Measurements from ENCODE around the gene MEF2D.

The MEF2D gene

DNA sequence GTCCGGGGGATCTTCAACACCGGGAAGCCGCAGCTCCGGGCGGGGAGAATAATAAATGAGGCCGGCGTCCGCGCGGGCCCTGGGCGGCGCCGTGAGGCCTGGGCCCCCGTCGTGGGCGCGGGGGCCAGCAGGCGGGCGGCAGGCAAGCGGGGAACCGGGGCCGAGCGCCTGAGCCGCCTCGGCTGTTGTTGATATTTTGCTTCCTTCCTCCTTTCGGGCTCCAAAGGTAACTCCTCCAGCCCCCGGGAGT is at the start of gene MEF2D:
Gene MEF2D (minus strand): TSS at position 233 of the 250 bp plus-strand sequence. CDS start 17,483 bp downstream, outside the sequence.
- TF ChIP-seq CTCF (IDR thresholded peaks at IDR 0.05; ENCODE audit: insufficient read depth, missing control alignments) = no peak
- DNase-seq (ENCODE audit: insufficient read length, low spot score) = no peak
- no peak for FAIRE-seq

GRCh38 chr1:156550346-156550745 is 49.8 kb upstream of the MEF2D start:
- no peak for TF ChIP-seq CTCF (IDR thresholded peaks at IDR 0.05; ENCODE audit: insufficient read depth, missing control alignments)
- DNase-seq (ENCODE audit: insufficient read length, low spot score) (no peak), FAIRE-seq (no peak)

- no peak for TF ChIP-seq CTCF (IDR thresholded peaks at IDR 0.05; ENCODE audit: insufficient read depth, missing control alignments)
- DNase-seq (ENCODE audit: insufficient read length, low spot score) = no peak
- no peak for FAIRE-seq
Observed at GRCh38 chr1:156549831-156550230, 49.3 kb upstream of the MEF2D start.

- FAIRE-seq = no peak
- no peak for DNase-seq (ENCODE audit: insufficient read length, low spot score)
- TF ChIP-seq CTCF (IDR thresholded peaks at IDR 0.05; ENCODE audit: insufficient read depth, missing control alignments) = no peak
Observed at GRCh38 chr1:156549390-156549789, 48.8 kb upstream of the MEF2D start.

DNA sequence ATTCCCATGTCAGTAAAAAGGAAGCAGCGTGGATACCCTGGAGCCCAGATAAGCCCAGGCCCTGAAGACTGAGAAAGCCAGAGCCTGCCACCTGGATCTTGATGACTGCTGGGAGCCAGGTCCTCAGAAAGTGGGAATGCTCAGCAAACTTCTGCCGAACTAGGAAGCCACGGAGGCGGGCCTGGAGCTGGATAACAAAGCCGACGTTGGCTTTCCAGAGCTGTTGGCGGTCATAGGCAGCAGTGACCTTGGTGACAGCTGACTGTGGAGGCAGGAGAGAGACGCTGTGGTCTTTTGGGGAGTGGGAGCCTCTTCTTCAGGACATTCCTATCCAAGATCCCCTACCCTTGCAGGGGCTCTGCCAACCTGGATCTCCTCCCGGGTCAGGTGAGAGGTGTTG is 47.4 kb upstream of the MEF2D start:
- no peak for TF ChIP-seq CTCF (IDR thresholded peaks at IDR 0.05; ENCODE audit: insufficient read depth, missing control alignments)
- FAIRE-seq = no peak

DNA sequence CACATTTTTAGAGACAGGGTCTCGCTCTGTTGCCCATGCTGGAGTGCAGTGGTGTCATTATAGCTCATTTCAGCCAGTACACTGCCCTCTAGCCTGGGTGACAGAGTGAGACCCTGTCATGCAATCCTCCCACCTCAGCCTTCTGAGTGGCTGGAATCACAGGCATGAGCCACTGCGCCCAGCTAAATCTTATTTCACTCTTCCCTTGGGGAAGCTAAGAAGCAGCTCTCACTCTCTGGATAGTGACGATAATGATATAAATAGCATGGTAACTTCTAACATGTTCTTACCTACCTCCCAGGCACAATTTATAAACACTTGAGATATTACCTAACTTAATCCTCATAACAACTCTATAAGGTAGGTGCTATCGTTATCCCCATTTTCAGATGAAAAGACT is 46.9 kb upstream of the MEF2D start:
- FAIRE-seq = no peak

More for the DNA sequence above, 47.4 kb upstream of the MEF2D start:
- DNase-seq (ENCODE audit: insufficient read length, low spot score) = no peak

GRCh38 chr1:156546267-156546666 is 45.7 kb upstream of the MEF2D start:
- no peak for TF ChIP-seq CTCF (IDR thresholded peaks at IDR 0.05; ENCODE audit: insufficient read depth, missing control alignments)
- FAIRE-seq (no peak), DNase-seq (ENCODE audit: insufficient read length, low spot score) (no peak)

More for the DNA sequence above, 46.9 kb upstream of the MEF2D start:
- TF ChIP-seq CTCF (IDR thresholded peaks at IDR 0.05; ENCODE audit: insufficient read depth, missing control alignments) = no peak
- DNase-seq (ENCODE audit: insufficient read length, low spot score) = no peak
